DMS114 treated with DMSO at 0.1 percent for 48 hours (cell line): ENCODE data around the gene PEPD.
A peak's percentile ranks its signal among the peaks of the same experiment; 100 is the strongest.

Experiments used
- DNase-seq: peaks from one replicate; lab custom pipeline; 2025; ENCODE audit not compliant: unreplicated experiment; lab: John Stamatoyannopoulos, UW

Gene PEPD

DNA sequence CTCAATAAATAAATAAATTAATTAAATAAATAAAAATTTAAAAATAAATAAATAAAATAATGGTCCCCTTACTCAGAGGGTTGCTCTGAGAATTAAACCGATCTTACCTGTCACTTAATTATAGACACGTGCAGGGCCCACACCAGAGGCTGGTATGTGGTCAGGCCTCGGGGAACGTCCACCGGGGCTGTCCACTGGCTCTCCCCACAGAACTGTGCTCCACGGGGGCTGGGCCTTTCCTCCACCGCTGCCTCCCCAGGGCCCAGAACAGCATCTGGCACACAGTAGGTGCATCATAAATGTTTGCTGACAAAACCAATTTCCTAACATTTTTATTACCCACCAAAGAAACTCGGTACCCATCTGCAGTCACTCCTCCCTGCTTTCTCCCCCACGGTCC is 78.9 kb downstream of the PEPD start:
- no peak for DNase-seq

DNA sequence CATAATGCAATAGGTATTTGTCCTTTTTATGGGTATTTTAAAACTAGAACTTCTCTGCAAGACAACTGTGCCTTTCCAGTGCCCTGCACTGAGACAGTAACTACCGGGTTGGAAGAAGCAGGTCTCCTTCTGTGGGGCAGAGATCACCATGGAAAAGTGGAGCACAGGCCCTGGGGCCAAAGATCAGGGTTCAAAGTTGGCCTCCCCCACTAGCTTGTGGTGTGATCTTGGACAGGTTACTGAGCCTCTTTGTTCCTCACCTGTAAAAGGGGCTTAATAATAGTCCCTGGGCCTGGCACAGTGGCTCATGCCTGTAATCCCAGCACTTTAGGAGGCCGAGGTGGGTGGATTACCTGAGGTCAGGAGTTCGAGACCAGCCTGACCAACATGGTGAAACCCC is 79.8 kb downstream of the PEPD start:
- no peak for DNase-seq

DNA sequence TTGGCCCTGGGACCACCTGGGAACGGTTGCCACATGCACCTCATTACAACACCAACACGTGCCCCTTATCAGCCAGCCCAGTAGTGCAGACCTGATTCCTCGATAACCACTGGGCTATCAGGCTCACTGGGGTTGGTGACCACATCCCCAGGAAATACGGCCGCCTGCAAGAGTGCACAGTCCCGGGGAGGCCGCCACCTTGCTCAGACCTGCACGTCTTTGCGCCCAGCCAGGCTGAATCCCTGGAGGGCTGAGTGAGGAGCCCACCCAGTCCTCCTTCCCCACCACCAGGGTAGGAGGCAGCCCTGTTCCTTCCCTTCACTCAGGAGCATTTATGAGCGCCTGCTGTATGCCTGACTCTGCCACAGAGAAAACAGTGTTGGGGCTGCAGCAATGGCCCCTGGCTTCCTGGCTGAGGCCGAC is 80.3 kb downstream of the PEPD start:
- DNase-seq, result no peak

DNA sequence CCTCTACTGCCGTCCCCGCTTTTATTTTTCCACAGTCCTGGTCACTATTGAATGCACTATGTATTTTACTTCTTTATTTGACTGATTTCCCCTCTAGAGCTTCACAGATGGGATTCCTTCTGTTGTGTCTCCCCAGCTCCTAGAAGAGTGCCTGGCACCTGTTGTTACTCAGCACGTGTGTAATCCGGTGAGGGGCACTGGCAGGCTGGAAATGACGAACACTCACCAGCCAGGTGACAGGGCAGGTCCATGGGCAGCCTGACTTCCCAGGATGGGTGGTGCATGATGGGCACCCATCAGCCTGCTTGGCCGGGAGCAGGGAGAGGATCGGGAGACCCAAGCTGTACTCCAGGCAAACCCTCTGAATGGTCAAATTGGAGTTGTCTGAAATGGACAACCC is 80.9 kb downstream of the PEPD start:
- DNase-seq, result no peak

DNA sequence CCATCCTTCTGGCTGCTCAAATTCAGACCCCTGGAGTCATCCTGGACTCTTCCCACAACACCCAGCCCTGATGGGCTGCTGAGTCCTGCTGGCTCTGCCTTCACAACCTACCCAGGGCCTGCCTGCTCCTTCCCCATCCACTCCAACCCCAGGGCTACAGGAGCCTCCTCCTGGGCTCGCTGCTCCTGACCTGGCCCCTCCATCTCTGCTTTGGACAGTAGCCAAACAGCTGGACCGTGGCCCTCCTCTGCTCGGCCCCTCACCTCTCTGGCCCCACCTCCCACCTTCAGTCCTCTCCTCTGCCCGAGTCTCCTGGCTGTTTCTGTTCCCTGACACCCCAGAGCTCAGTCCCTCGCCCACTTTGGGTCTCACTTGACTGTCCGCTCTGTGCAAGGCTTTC is 81.3 kb downstream of the PEPD start:
- no peak for DNase-seq

DNA sequence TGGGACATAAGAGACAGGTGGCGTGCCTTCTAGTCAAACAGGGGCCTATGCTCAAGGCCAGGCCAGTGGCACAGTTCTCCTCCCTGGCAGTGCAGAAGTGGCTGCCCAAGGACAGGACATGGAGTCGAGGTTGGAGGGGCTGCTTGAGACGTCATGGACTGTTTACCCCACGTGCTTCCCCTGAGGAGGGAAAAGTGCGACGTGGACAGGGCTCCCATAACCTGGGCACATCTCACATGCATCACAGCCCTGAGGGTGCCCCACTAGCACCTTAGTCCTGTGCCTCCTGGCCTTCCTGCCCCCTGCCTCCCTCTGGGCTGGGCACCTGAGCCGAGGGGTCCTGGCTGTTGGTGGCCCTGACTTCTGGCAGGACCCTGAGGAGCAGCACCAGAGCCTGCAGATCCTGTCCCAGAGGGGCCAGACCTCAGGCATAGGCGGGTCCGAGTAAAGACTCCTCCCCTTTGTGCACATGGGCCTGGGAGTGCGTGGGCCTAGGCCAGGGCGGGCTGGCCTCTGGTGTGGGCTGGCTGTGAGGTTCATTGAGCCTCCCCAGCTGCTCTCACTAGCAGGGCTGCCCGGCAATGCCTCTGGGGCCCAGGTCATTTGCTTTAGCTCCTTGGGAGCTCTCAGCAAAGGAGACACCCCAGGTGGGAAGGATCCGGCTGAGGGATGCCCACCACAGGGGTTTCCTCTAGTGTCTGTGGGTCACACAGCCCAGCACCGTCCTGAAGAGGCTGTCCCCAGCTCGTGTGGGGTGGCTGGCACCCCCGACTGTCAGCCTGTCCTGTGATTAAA is 82.4 kb downstream of the PEPD start:
- DNase-seq, result no peak

DNA sequence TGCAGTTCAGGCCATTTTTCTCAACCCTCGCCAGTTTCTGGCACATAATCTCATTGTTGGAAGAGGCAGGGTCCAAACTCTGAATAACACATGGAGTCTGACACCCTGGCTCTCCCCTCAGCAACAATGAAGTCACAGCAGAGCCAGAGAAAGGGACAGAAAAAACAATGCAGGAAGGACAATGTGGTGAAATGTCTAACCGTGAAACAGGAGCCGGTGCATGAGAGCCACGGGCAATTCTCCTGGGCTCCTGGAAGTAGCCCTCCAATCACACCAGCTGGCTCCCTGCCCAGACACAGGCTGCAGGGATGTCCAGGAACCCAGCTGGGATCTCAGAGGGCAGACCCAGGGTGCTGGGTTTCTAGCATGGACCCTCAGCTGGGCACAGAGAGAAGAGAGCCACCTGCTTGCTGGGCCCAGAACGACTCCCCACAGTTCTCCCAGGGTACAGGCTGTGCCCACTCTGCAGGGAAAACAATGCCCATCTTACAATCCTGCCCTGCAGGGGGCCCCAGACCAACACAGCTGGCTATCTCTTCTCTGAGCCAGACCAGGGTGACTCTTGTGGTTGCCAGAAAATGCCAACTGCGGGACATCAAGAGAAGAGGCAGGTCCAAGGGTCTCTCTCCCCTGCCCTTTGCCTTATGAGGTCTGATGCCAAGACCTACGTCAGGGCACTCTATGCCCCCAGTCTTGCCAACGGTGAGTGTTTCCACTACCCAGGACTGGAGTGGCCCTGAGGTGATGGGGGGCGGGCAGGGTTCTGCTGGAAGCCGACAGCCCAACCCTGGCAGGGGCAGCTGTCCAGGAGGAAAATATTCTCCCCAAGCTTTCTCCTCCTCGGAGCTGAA is 83.5 kb downstream of the PEPD start:
- no peak for DNase-seq

DNA sequence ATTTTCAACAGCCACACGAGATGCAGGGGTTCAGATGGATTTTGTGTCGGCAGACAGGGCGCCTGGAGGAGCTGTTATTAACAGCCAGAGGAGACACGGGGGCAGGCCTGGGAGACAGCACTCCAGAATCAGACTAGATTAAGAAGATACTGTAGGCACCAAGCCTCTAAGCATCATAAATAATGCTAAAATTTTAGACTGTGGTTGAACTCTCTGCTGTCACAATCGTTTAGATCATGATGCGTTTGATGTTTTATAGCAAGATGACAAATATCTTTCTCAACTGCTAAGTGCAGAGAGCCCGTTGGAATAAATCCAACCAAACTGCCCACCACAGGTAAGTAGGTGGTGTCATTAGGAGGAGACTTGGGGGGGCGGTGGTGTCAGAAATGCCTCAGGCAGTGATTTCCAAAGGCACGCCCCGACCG is 84.2 kb downstream of the PEPD start:
- DNase-seq, result no peak

DNA sequence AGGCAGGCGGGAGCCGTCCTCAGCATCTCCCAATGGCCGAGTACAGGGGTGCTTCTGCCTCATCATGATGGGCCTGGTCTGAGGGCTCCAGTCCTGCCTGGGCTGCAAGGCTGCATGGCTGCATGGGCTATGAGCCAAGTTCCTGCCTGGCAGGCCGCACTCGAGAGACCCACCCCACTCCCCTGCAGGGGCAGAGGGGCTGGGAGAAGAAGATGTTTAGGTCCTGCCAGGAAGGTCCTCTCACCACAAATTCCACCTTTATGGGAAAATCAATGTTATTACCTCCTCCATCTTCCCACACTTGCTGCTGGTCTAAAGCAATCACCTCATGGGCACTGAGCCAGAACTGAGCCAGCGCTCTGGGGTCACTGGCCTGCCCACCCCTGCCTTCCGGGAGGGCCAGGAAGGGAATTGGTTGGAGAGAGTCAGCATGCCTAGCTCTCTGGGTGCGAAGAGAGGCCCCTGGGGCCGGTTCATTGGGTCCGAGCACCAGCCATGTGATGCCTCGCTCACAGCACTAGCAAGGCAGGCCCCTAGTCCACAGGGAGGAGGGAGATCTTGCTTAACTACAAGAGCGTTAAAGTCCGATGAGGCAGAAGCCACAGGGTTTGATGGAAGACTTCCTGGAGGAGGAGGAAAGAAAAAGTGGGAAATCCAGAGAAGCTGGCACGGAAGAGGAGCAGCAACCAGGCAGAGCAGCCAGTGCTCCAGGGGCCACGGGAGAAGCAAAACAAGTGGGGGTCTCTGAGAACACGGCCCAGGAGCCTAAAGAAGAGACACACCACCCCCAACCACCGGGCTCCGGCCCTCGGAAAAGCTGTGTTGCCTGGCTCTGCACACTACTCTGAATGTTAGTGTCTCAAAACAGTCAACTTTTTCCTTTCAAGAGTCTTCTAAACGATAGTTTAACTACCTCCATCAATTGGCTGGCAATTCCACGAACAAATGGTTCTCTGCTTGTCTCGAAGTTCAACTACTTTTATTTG is 84.9 kb downstream of the PEPD start:
- DNase-seq, result no peak

DNA sequence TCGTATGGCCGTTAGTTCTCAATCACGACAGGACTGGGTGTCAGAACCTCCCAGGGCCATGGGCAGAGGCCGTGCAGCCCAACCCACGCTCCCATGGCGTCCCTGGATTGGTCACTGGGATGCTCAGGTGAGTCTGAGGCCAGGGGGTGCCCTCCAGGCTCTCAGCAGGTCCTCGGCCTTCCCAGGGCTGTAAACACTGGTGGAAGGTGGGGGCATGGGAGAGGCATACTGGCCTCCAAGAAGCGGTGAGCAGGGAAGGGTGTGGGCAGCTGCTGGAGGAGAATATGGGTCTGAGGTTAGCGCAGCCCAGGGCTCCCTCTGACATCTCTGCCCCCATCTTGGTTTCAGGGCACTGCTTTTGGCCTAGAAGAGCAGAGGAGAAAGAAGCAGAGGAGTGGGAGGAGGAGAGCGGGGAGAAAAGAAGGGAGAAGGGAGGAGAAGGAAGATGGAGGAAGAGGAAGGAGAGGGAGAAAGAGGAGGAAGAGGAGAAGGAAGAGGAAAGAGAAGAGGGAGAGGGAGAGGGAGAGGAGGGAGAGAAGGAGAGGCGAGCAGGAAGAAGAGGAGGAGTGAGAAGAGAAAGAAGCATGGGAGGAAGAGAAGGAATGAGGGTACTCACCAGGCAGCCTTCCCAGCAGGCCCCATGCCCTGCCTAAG is 85.8 kb downstream of the PEPD start:
- DNase-seq, result no peak

DNA sequence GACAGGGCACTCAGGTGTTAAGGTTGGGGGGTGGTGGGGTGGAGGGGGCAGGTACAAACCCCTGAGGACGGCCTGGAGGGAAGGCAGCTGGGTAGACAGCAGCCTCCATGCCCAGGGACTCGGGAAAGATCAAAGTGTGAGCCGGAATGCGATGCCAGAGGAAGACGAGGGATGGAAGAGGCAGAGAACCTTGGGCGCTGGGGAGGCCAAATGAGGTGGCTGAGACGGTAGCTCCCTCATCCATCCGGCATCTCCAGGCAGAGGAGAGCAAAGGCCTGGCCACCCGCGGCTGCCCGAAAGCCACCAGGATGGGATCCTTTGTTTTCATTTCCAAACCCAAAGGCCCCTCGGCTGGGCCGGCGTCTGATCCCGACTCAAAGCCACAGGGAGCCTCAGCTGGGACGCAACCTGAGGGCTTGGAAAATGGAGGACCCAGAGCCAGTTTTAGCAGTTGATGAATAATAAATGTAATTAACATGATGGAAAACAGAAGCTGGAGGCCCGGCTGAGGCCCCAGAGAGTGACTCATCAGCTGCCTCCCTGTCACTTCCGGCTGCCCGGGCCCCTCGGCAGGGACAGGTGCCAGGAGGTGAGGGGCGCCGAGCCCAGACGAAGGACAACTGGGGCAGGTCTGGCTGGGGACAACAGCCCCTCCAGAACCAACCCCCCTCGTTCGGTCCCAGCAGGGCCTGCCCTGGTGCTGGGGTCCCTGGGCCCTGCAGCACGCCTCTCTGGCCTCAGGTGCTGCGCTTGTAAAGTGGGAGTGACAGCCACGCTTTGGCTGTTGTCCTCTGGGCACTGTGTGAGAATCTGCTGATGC is 86.5 kb downstream of the PEPD start:
- DNase-seq, result no peak

DNA sequence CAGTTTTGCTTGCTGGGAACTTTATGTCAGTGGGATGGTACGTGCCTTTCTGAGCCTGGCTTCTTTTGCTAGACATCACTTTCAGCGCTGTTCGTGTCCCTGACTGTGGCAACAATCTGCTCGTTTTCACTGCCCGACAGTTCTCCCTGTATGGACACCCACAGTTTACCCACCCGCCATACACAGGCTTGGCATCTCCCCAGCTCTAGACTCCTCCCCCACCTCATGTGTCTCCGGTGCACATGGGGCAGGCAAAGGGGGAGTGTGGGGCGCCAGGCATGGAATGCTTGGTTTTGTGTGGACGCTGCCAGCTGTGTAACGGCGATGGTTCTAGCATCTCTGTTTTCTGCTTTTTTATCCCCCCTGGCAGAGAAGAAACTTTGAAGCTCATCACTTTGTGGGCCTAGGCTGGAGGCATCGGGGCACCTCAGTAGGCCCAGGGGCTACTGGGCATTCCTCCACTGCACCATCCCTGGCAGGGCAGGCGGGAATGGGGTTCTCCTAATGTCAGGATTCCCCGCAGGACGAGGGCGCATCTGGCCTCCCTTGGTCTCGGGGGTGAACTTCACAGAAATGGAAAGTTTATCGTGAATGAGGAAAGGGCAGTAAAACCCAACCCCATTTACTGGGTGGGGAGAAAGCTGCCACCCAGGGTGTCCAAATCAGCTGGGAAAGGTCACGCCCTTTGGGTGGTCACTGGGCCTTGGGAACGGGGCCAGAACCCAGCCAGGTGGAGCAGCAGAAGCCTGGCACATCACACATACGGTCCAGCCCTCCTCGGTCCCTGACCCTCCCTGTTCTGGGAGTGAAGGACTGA is 87.3 kb downstream of the PEPD start:
- no peak for DNase-seq

DNA sequence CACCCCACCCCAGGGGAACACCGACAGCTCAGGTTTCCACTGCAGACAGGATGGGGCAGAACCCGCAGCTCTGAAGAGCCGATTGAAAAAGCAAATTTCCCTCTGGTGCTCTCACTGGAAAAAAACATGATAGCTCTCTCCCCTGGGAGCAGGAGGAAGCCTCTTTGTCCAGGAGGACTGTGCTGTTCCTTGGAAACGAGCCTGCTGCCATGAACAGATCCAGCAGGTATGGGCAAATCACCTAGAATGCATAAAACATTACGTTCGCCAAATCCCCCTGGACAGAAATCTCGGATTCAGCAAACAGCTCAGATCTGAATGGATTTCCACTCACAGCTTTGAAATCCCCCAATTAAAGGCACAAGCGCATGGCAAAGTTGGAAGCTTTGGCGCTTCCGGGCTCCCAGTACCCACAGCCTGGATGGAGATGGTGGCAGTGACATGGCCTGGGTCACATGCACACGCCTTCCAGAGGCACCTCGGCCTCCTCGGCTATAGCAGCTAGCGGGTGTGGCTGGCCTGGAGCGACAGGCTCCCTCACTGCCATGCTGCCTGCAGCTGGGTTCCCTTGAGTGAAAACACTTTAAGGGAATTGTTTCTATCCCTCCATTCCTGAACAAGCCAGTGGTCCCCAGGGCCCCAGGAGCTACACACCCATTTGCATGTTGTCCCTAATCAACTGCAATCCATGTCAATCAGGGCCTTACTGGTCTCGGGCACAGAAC is 89.0 kb downstream of the PEPD start:
- DNase-seq, result no peak

DNA sequence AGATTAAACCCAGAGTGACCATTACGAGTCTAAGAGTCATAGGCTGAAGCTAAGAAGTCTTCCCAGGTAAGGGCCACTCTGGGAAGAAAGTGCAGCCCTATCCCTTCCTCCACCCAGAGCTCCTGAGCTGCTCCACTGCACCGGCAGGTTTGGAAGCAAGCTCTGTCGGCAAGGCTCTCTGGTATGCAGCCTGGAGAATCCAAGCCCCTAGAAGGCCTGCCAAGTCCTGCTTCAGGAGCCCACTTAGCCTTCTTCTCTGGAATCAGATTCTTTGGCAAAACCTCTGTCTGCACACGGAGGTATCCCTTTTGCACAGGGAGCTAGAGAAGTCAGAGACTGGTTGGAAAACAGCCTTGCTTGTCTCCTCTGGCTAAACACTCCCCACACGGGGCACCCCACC is 89.6 kb downstream of the PEPD start:
- DNase-seq, result no peak

DNA sequence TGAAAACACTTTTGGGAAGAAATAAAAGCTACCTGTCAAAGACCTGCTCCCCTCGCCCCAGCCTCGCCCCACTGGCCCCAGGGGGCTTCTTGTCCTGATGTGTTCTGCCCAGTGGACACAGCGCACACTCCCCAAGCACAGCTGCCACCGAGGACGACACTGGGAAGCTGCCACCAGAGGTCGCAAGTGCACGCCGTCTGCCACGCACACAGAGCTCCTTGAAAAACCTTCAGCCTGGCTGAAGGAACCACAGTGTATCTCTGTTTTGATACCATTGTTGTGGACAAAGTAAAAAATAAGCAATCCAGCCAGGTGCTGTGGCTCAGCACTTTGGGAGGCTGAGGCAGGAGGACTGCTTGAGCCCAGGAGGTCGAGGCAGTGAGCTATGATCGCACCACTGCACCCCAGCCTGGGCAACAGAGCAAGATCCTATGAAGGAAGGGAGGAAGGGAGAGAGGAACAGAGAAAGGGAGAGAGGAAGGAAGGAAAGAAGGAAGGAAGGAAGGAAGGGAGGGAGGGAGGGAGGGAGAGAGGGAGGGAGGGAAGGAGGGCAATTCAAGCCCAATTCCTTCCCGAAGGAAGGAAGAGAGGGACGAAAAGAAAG is 90.8 kb downstream of the PEPD start:
- peak; percentile 45 for DNase-seq

DNA sequence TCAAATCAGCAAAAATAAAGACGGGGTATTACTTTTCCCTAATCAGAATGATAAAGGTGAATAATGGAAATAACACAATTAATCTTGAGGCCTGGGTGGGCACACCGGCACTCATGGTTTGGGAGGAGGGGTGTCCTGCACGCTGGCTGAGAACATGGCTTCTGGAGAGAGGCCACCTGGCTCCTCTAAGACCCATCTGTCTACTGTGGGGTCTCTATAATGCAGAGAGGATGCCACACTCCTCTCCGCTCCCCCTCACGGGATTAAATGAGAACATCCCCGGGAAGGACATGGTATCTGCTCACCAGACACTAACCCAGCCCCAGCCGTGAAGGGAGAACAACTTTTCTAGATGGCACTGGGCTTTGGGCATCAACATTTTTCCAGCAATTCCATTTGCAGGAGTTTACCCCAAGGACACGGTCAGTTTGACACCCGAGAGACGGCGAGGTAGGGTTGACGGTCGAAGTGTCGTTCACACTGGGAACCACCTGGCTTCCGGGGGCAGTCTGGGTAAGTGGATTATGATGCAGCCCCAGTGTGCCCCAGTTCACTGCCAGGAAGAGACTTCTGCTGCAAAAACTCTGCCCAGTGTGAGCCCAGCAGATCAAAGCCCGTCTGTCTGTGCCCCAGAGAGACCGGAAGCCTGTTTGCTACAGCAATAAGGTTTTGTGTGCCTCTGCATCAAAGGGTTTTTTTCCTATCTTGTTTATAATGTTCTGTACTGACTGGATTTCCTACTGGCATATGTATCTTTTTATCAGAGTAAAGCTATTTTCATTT is 91.5 kb downstream of the PEPD start:
- DNase-seq, result no peak

DNA sequence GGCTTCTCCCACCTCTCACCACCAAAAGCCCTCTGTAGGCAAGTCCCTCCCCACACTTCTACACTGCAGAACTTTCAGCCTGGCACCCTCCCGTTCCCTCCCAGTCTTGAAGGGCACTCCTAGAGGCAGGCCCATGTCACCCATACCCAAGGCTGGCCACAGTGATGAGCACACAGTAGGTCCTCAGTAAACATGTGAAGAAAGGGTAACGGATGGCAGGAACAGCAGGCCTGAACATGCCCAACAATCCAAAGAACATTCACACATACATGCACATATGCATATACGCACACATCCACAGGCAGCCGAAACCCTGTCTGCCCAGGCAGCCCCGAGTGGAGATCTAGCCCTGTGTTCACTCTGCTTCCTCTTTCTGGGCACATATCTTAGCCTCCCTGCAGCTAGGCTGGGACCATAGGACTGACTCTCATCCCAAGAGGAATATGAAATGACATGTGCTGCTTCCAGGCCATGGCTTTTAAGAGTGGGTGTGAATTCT is 92.9 kb downstream of the PEPD start:
- DNase-seq, result no peak
